T-cell (primary cell): ENCODE results near the gene SCARB1. TPM values are rescaled to one million over a fixed set of nuclear protein-coding genes. Genes with fewer than 3 reads are reported as not detected.
"Not testable (repeated sequence)": the region's sequence is repeated elsewhere in the genome, so short reads cannot be mapped to it uniquely, and the experiment has no call there.

Source experiments
- ATAC-seq, 4 experiments: fragments of 200-7000 bp in 3 of 4; fragments of 150-1000 bp in 1 of 4; cut with Tn5 transposase; replicated peaks in 1 of 4; 1 replicate in 3 of 4; 2 replicates in 1 of 4; pipeline ENCODE4 v1.10.0; 2021; ENCODE audit warnings: moderate library complexity in 3 of 4, mild to moderate bottlenecking in 2 of 4, moderate number of reproducible peaks in 1 of 4
- CTCF ChIA-PET, 2 donors: fragments of 300-600 bp; sonication (Branson Sonifier 250); formaldehyde crosslinking; loops; one replicate each; lab custom pipeline; 2022; ENCODE audit warnings: antibody characterized with exemption in 2 of 2; lab: Charles Lee
- POLR2A ChIA-PET, 2 donors: fragments of 300-600 bp; sonication (Branson Sonifier 250); formaldehyde crosslinking; loops; one replicate each; lab custom pipeline; 2022; ENCODE audit warnings: antibody characterized with exemption in 2 of 2; lab: Charles Lee
- DNase-seq, 35 experiments: peaks; one replicate each; pipeline versions ENCODE4 v3.0.0 to v3.0.0-alpha.2; 2013 to 2023
- H3K27ac ChIP-seq: one replicate; pipeline ENCODE4 v1.5.1; 2013; ENCODE audit warnings: low read length
- H3K27me3 ChIP-seq, 2 experiments: replicated peaks in 1 of 2; 1 replicate in 1 of 2; 2 replicates in 1 of 2; pipeline versions ENCODE4 v1.6.1 to v1.7.0; 2013; ENCODE audit warnings: low read length in 1 of 2, mixed read lengths in 1 of 2; ENCODE audit not compliant: control insufficient read depth in 2 of 2, insufficient read depth in 2 of 2; ENCODE audit errors: extremely low read depth in 1 of 2
- H3K36me3 ChIP-seq, 2 donors: 1 replicate in 1 of 2; 2 replicates in 1 of 2; pipeline versions ENCODE4 v1.6.1 to v1.7.0; 2013; ENCODE audit warnings: low read length in 1 of 2; ENCODE audit not compliant: control insufficient read depth in 2 of 2, insufficient read depth in 1 of 2; ENCODE audit errors: extremely low read depth in 1 of 2
- H3K4me1 ChIP-seq, 2 experiments: 1 replicate in 1 of 2; 2 replicates in 1 of 2; pipeline versions ENCODE4 v1.6.1 to v1.7.0; 2013; ENCODE audit warnings: low read length in 2 of 2, mixed read lengths in 1 of 2; ENCODE audit not compliant: insufficient read depth in 2 of 2, control insufficient read depth in 1 of 2; ENCODE audit errors: extremely low read depth in 1 of 2
- H3K4me3 ChIP-seq, 2 donors: 1 replicate in 1 of 2; 2 replicates in 1 of 2; pipeline versions ENCODE4 v1.5.1 to v1.7.0; 2013; ENCODE audit warnings: mild to moderate bottlenecking in 2 of 2, low read length in 1 of 2, moderate library complexity in 1 of 2; ENCODE audit not compliant: control insufficient read depth in 1 of 2; ENCODE audit errors: extremely low read depth in 1 of 2
- H3K9me3 ChIP-seq: 2 replicates; pipeline ENCODE4 v1.7.0; 2013
- H3K27ac Mint-ChIP-seq, 2 donors: one replicate each; pipeline ENCODE4 v1.8.0; 2020 to 2021; ENCODE audit warnings: mild to moderate bottlenecking in 2 of 2, mixed read lengths in 2 of 2
- H3K27me3 Mint-ChIP-seq, 2 donors: one replicate each; pipeline ENCODE4 v1.8.0; 2021 to 2022; ENCODE audit warnings: mixed read lengths in 2 of 2
- H3K36me3 Mint-ChIP-seq: one replicate; pipeline ENCODE4 v1.8.0; 2021; ENCODE audit warnings: mixed read lengths
- H3K4me1 Mint-ChIP-seq, 3 donors: one replicate each; pipeline ENCODE4 v1.8.0; 2020 to 2022; ENCODE audit warnings: mixed read lengths in 3 of 3, mild to moderate bottlenecking in 1 of 3
- H3K4me3 Mint-ChIP-seq, 3 donors: one replicate each; pipeline ENCODE4 v1.8.0; 2020 to 2022; ENCODE audit warnings: mild to moderate bottlenecking in 3 of 3, mixed read lengths in 3 of 3, moderate library complexity in 3 of 3
- H3K9me3 Mint-ChIP-seq, 3 donors: one replicate each; pipeline ENCODE4 v1.8.0; 2020 to 2022; ENCODE audit warnings: mixed read lengths in 3 of 3
- WGBS: methylation state at CpG from one replicate; pipeline ENCODE4 v1.1.5; 2013; ENCODE audit warnings: missing lambda C conversion rate; ENCODE audit not compliant: insufficient coverage; 5-methylcytosine and 5-hydroxymethylcytosine counted together
- total RNA-seq, 35 experiments: library from RNA in 6 of 35; stranded (reverse) in 6 of 35; fragments of 120-200 nt in 1 of 35; gene quantifications; one replicate each; pipeline versions ENCODE4 v1.2.1 to v1.2.4 and lab custom pipeline; 2013 to 2026

The SCARB1 gene
- total RNA-seq, 5 donors from 2014 or later (not counting 1 experiment from before 2014, with no cell fraction given) = 3.1 to 5.6 (median 4.5) TPM

- Histone ChIP-seq H3K36me3 (no peaks in the 10 kb centered on the region), H3K27me3 (no peaks in the 10 kb centered on the region), H3K9me3 (no peaks in the 10 kb centered on the region), H3K4me1 (peaks cover 0 to 9% of the 10 kb centered on the region in 2 experiments), H3K4me3 (no peak overlapping the region), H3K27ac (no peak overlapping the region)
- 18% methylated on average over 6 of the region's 18 CpGs for WGBS
- no peak overlapping the region for H3K27ac Mint-ChIP-seq
- no peaks in the 10 kb centered on the region for H3K27me3 Mint-ChIP-seq
- peak; percentile 36 to 86 (median 66) for DNase-seq
- POLR2A ChIA-PET = no interaction called here
- CTCF ChIA-PET = interaction anchor here in 1 of 2 donors (0.8 kb wide), 1 partner anchor 9 kb away, joined by 3 read pairs; no protein-coding TSS in a partner anchor
- peaks cover 11 to 16% (median 14%) of the 10 kb centered on the region in 3 donors for H3K4me1 Mint-ChIP-seq
- H3K4me3 Mint-ChIP-seq = peak overlapping the region in 2 of 3 donors; percentile 17 to 31
- ATAC-seq = peak; percentile 97 to 99 (median 98)
- H3K9me3 Mint-ChIP-seq = no peaks in the 10 kb centered on the region
- no peaks in the 10 kb centered on the region for H3K36me3 Mint-ChIP-seq
Observed at GRCh38 chr12:124898200-124898922, 34.7 kb upstream of the SCARB1 start.

GRCh38 chr12:124896461-124896860 lies 32.8 kb upstream of the SCARB1 start:
- Mint-ChIP-seq H3K9me3 (no peaks in the 10 kb centered on the region), H3K27me3 (no peaks in the 10 kb centered on the region), H3K27ac (no peak overlapping the region), H3K36me3 (no peaks in the 10 kb centered on the region), H3K4me1 (peaks cover 11 to 16% (median 14%) of the 10 kb centered on the region in 3 donors), H3K4me3 (no peak overlapping the region)
- Histone ChIP-seq H3K36me3 (no peaks in the 10 kb centered on the region), H3K9me3 (no peaks in the 10 kb centered on the region), H3K27ac (no peak overlapping the region), H3K4me1 (peaks cover 0 to 9% of the 10 kb centered on the region in 2 experiments), H3K27me3 (no peaks in the 10 kb centered on the region), H3K4me3 (no peak overlapping the region)
- 98% methylated on average over 5 of the region's 5 CpGs for WGBS
- ATAC-seq (no peak), DNase-seq (no peak)
- POLR2A ChIA-PET = no interaction called here
- CTCF ChIA-PET = no interaction called here

GRCh38 chr12:124893792-124894516 lies 30.3 kb upstream of the SCARB1 start:
- ChIA-PET CTCF (interaction anchor here in 1 of 2 donors (0.7 kb wide), 1 partner anchor 90 kb away, joined by 4 read pairs; no protein-coding TSS in a partner anchor), POLR2A (no interaction called here)
- DNase-seq (no peak), ATAC-seq (no peak)
- Histone ChIP-seq H3K4me3 (no peak overlapping the region), H3K36me3 (no peaks in the 10 kb centered on the region), H3K27ac (no peak overlapping the region), H3K4me1 (peaks cover 0 to 9% of the 10 kb centered on the region in 2 experiments), H3K9me3 (no peaks in the 10 kb centered on the region), H3K27me3 (no peaks in the 10 kb centered on the region)
- Mint-ChIP-seq H3K27ac (no peak overlapping the region), H3K4me3 (no peak overlapping the region), H3K27me3 (no peaks in the 10 kb centered on the region), H3K36me3 (peaks cover 3% of the 10 kb centered on the region), H3K9me3 (no peaks in the 10 kb centered on the region), H3K4me1 (peaks cover 10 to 14% (median 11%) of the 10 kb centered on the region in 3 donors)
- 27% methylated on average over 2 of the region's 9 CpGs for WGBS

GRCh38 chr12:124888260-124888659 lies 24.6 kb upstream of the SCARB1 start:
- H3K4me3 ChIP-seq = no peak overlapping the region
- no peaks in the 10 kb centered on the region for H3K9me3 Mint-ChIP-seq
- no peak overlapping the region for H3K27ac Mint-ChIP-seq
- H3K36me3 ChIP-seq = no peaks in the 10 kb centered on the region
- H3K27me3 ChIP-seq = no peaks in the 10 kb centered on the region
- no peak overlapping the region for H3K4me3 Mint-ChIP-seq
- ChIA-PET CTCF (no interaction called here), POLR2A (no interaction called here)
- H3K4me1 Mint-ChIP-seq = peaks cover 0 to 9% (median 5%) of the 10 kb centered on the region in 3 donors
- no peaks in the 10 kb centered on the region for H3K27me3 Mint-ChIP-seq
- no peaks in the 10 kb centered on the region for H3K4me1 ChIP-seq
- ATAC-seq (no peak), DNase-seq (no peak)
- no CpG with 5 or more reads among the region's 2 CpGs for WGBS
- H3K36me3 Mint-ChIP-seq = peaks cover 3% of the 10 kb centered on the region
- no peak overlapping the region for H3K27ac ChIP-seq
- H3K9me3 ChIP-seq = no peaks in the 10 kb centered on the region

- H3K27ac Mint-ChIP-seq, H3K36me3 ChIP-seq, H3K4me3 ChIP-seq, H3K9me3 ChIP-seq, H3K27me3 Mint-ChIP-seq, H3K4me3 Mint-ChIP-seq, H3K4me1 ChIP-seq, ATAC-seq, H3K27ac ChIP-seq, H3K36me3 Mint-ChIP-seq, DNase-seq, CTCF ChIA-PET, POLR2A ChIA-PET, H3K9me3 Mint-ChIP-seq, H3K27me3 ChIP-seq: not testable (repeated sequence)
- H3K4me1 Mint-ChIP-seq = peaks cover 4 to 11% (median 5%) of the 10 kb centered on the region in 3 donors
- 70% methylated on average over 3 of the region's 9 CpGs for WGBS
Observed at GRCh38 chr12:124887766-124888165, 24.1 kb upstream of the SCARB1 start.

- Histone ChIP-seq H3K27me3 (peaks cover 0 to 5% of the 10 kb centered on the region in 2 experiments), H3K27ac (no peak overlapping the region), H3K36me3 (no peaks in the 10 kb centered on the region), H3K4me3 (no peak overlapping the region), H3K9me3 (no peaks in the 10 kb centered on the region), H3K4me1 (peaks cover 0 to 9% of the 10 kb centered on the region in 2 experiments)
- POLR2A ChIA-PET = no interaction called here
- peaks cover 12 to 23% (median 15%) of the 10 kb centered on the region in 3 donors for H3K4me1 Mint-ChIP-seq
- no peaks in the 10 kb centered on the region for H3K9me3 Mint-ChIP-seq
- H3K27me3 Mint-ChIP-seq = peaks cover 0 to 1% of the 10 kb centered on the region in 2 donors
- no peaks in the 10 kb centered on the region for H3K36me3 Mint-ChIP-seq
- peak overlapping the region in 1 of 2 donors; percentile 22 for H3K27ac Mint-ChIP-seq
- ATAC-seq (peak in 1 of 4 experiments; percentile 40), DNase-seq (peak in 2 of 35 experiments; percentile 3 to 32)
- peak overlapping the region in 1 of 3 donors; percentile 34 for H3K4me3 Mint-ChIP-seq
- CTCF ChIA-PET = no interaction called here
- 58% methylated on average over 11 of the region's 15 CpGs for WGBS
Observed at GRCh38 chr12:124884587-124885438, 21.1 kb upstream of the SCARB1 start.
